ENCODE data around the gene FUCA2.
A peak's percentile ranks its signal among the peaks of the same experiment; 100 is the strongest.

Gene FUCA2

GRCh38 chr6:143510991-143511891 lies at the start of gene FUCA2:
Gene FUCA2 (minus strand): TSS chr6:143511720. CDS start chr6:143511634, 86 bp downstream.
- DNase-seq (ENCODE audit: extremely low spot score, insufficient read length, low read depth) (peak; percentile 58), FAIRE-seq (peak; percentile 83)

GRCh38 chr6:143561105-143561704 lies 49.7 kb upstream of the FUCA2 start:
- no peak for FAIRE-seq

GRCh38 chr6:143559051-143559660 lies 47.6 kb upstream of the FUCA2 start:
- no peak for FAIRE-seq

More at GRCh38 chr6:143561105-143561704, 49.7 kb upstream of the FUCA2 start:
- DNase-seq (ENCODE audit: extremely low spot score, insufficient read length, low read depth): no peak

GRCh38 chr6:143556529-143556928 lies 45.0 kb upstream of the FUCA2 start:
- FAIRE-seq (no peak), DNase-seq (ENCODE audit: extremely low spot score, insufficient read length, low read depth) (no peak)

More at GRCh38 chr6:143559051-143559660, 47.6 kb upstream of the FUCA2 start:
- no peak for DNase-seq (ENCODE audit: extremely low spot score, insufficient read length, low read depth)

- FAIRE-seq (no peak), DNase-seq (ENCODE audit: extremely low spot score, insufficient read length, low read depth) (no peak)
These were observed 44.1 kb upstream of the FUCA2 start for GRCh38 chr6:143555582-143555981.

- no peak for DNase-seq (ENCODE audit: extremely low spot score, insufficient read length, low read depth)
- no peak for FAIRE-seq
These were observed 43.6 kb upstream of the FUCA2 start for GRCh38 chr6:143555071-143555492.

- no peak for FAIRE-seq
These were observed 41.8 kb upstream of the FUCA2 start for GRCh38 chr6:143553337-143553736.

GRCh38 chr6:143549949-143550268 lies 38.4 kb upstream of the FUCA2 start:
- no peak for DNase-seq (ENCODE audit: extremely low spot score, insufficient read length, low read depth)
- FAIRE-seq: no peak

More at GRCh38 chr6:143553337-143553736, 41.8 kb upstream of the FUCA2 start:
- DNase-seq (ENCODE audit: extremely low spot score, insufficient read length, low read depth): no peak

- FAIRE-seq (peak; percentile 63), DNase-seq (ENCODE audit: extremely low spot score, insufficient read length, low read depth) (no peak)
These were observed 37.9 kb upstream of the FUCA2 start for GRCh38 chr6:143549221-143549948.

- FAIRE-seq (no peak), DNase-seq (ENCODE audit: extremely low spot score, insufficient read length, low read depth) (no peak)
These were observed 35.1 kb upstream of the FUCA2 start for GRCh38 chr6:143546599-143546998.

- no peak for DNase-seq (ENCODE audit: extremely low spot score, insufficient read length, low read depth)
- no peak for FAIRE-seq
These were observed 34.5 kb upstream of the FUCA2 start for GRCh38 chr6:143545976-143546547.

GRCh38 chr6:143545165-143545564 lies 33.6 kb upstream of the FUCA2 start:
- DNase-seq (ENCODE audit: extremely low spot score, insufficient read length, low read depth) (no peak), FAIRE-seq (no peak)

GRCh38 chr6:143544011-143544696 lies 32.6 kb upstream of the FUCA2 start:
- DNase-seq (ENCODE audit: extremely low spot score, insufficient read length, low read depth) (no peak), FAIRE-seq (no peak)

- DNase-seq (ENCODE audit: extremely low spot score, insufficient read length, low read depth) (no peak), FAIRE-seq (no peak)
These were observed 31.9 kb upstream of the FUCA2 start for GRCh38 chr6:143543435-143543834.

GRCh38 chr6:143542888-143543287 lies 31.4 kb upstream of the FUCA2 start:
- FAIRE-seq (no peak), DNase-seq (ENCODE audit: extremely low spot score, insufficient read length, low read depth) (no peak)

- FAIRE-seq (no peak), DNase-seq (ENCODE audit: extremely low spot score, insufficient read length, low read depth) (no peak)
These were observed 28.7 kb upstream of the FUCA2 start for GRCh38 chr6:143540192-143540591.

- FAIRE-seq (no peak), DNase-seq (ENCODE audit: extremely low spot score, insufficient read length, low read depth) (no peak)
These were observed 28.2 kb upstream of the FUCA2 start for GRCh38 chr6:143539734-143540133.

- no peak for DNase-seq (ENCODE audit: extremely low spot score, insufficient read length, low read depth)
- FAIRE-seq: no peak
These were observed 27.6 kb upstream of the FUCA2 start for GRCh38 chr6:143539106-143539505.

- no peak for FAIRE-seq
- DNase-seq (ENCODE audit: extremely low spot score, insufficient read length, low read depth): no peak
These were observed 26.9 kb upstream of the FUCA2 start for GRCh38 chr6:143538374-143538773.
